ENCODE measurements around the gene ACOX3. TPM values are rescaled to one million over a fixed set of nuclear protein-coding genes. Genes with fewer than 3 reads are reported as not detected.

ACOX3 gene
- total RNA-seq, 1 donor from 2014 or later, result 30.4 TPM

DNA sequence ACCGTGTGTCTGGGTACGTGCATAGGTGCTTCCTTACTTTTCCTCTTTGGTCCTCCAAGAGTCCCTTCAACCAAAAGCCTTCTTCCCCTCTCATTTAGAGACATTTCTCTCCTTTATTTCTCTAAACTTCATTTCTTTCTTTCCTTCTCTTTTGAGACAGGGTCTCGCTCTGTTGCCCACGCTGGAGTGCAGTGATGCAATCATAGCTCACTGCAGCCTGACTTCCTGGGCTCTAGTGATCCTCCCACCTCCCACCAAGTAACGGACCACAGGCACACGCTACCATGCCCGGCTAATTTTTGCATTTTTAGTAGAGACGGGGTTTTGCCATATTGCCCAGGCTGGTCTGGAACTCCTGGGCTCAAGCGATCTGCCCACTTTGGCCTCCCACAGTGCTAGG lies 42.2 kb downstream of the ACOX3 start:
- Histone ChIP-seq H3K27ac (no peak overlapping the region), H3K27me3 (ENCODE audit: low read depth) (no peaks in the 10 kb centered on the region), H3K4me1 (peaks cover 14% of the 10 kb centered on the region), H3K9me3 (no peaks in the 10 kb centered on the region), H3K4me3 (no peak overlapping the region), H3K36me3 (peaks cover 58% of the 10 kb centered on the region)
- ATAC-seq (no peak), DNase-seq (peak; percentile 7)
- TF ChIP-seq, protein P1, sequence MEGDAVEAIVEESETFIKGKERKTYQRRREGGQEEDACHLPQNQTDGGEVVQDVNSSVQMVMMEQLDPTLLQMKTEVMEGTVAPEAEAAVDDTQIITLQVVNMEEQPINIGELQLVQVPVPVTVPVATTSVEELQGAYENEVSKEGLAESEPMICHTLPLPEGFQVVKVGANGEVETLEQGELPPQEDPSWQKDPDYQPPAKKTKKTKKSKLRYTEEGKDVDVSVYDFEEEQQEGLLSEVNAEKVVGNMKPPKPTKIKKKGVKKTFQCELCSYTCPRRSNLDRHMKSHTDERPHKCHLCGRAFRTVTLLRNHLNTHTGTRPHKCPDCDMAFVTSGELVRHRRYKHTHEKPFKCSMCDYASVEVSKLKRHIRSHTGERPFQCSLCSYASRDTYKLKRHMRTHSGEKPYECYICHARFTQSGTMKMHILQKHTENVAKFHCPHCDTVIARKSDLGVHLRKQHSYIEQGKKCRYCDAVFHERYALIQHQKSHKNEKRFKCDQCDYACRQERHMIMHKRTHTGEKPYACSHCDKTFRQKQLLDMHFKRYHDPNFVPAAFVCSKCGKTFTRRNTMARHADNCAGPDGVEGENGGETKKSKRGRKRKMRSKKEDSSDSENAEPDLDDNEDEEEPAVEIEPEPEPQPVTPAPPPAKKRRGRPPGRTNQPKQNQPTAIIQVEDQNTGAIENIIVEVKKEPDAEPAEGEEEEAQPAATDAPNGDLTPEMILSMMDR (IDR thresholded peaks at IDR 0.05), result no peak
- intact Hi-C loops (cut with DNase I), result no loop called here

DNA sequence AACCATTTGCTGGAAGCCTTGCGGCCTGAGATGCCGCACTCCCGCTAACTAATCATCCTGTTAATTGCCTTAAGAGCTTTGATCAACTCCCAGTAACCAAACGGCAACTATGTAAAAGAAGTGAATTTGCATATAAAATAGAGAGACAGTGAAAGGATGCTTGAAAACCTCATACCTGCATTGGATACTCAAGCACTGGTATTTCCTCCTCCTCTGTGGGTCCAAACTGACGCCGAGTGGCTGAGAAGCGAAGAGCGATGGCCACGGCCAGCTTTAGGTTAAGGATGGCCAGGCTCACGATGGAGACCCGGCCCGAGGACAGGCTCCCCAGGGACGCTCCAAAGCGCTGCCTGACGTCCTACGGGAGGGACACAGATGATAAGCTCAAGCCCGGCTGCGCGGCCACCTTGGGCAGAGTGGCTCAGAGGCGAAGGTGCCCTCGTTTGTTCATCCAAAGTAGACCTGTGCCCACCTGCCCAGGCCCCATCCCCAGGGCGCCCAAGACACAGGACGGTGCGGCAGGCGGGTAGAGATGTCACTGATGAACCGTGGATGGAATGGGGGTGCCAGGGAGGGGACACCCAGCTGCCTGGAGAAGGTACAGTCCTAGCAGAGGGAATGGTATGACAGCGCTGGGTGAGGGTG lies 43.6 kb downstream of the ACOX3 start:
- Histone ChIP-seq H3K36me3 (peaks cover 68% of the 10 kb centered on the region), H3K4me1 (peaks cover 9% of the 10 kb centered on the region), H3K27ac (no peak overlapping the region), H3K27me3 (ENCODE audit: low read depth) (no peaks in the 10 kb centered on the region), H3K9me3 (no peaks in the 10 kb centered on the region), H3K4me3 (no peak overlapping the region)
- DNase-seq (no peak), ATAC-seq (no peak)
- TF ChIP-seq, protein P1 (IDR thresholded peaks at IDR 0.05), result no peak
- intact Hi-C loops (cut with DNase I), result no loop called here

DNA sequence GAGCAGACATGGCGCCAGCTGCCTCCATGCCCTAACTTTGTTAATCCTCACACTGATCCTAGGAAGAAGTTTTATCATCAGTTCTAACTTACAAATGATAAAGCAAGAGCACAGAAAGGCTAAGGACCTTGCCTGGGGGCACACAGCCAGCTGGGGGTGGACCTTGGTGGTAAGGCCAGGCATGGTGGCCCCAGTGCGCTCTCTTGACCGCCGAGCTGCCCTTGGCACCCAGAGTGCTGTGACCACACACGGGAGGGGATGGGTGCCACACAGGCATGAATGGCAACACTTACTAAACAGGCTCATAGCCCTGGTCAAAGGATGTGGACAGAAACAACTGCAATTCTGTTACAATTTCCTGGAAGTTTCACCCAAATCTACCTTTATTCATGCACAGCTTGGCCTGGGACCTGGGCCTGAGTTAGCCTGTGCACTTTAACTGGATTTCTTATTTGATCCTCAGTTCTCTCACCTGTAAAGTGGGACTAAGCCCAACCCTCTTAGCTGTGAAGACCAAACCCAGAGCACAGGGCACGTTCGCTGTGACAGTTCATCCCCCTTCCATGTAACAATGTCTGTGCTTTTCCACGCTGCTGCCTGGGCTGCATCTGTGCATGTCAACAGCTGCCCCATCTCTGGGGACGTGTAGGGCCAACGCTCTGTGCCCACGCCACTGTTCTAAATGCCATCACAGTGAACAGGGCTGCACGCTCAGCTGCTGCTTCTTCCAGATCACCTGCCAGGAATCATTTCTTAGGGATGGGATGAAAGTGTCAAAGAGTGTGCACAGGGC lies 44.8 kb downstream of the ACOX3 start:
- intact Hi-C loops (cut with DNase I), result no loop called here
- Histone ChIP-seq H3K36me3 (peaks cover 79% of the 10 kb centered on the region), H3K4me1 (peaks cover 14% of the 10 kb centered on the region), H3K9me3 (no peaks in the 10 kb centered on the region), H3K27ac (no peak overlapping the region), H3K4me3 (no peak overlapping the region), H3K27me3 (ENCODE audit: low read depth) (no peaks in the 10 kb centered on the region)
- TF ChIP-seq, protein P1 (IDR thresholded peaks at IDR 0.05), result no peak
- no peak for ATAC-seq
- no peak for DNase-seq

DNA sequence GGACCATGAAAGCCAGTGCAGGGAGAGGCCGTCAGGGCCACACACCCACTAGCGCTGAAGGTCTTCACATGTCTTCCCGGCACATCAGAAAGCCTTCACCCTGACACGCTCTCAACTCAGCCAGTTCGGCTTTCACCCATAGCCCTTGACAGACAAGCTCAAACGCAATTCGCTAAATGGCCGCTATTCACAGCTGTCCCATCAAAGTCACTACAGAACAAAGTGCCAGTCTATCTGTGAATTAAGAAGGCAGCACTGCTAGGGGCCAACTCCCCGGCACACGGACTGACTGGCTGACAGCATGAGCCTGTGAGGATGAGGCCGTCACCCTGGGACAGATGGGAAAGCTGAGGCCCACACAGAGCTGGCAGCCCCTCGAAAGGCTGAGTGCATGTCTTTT lies 45.7 kb downstream of the ACOX3 start:
- ATAC-seq, result no peak
- intact Hi-C loops (cut with DNase I), result no loop called here

DNA sequence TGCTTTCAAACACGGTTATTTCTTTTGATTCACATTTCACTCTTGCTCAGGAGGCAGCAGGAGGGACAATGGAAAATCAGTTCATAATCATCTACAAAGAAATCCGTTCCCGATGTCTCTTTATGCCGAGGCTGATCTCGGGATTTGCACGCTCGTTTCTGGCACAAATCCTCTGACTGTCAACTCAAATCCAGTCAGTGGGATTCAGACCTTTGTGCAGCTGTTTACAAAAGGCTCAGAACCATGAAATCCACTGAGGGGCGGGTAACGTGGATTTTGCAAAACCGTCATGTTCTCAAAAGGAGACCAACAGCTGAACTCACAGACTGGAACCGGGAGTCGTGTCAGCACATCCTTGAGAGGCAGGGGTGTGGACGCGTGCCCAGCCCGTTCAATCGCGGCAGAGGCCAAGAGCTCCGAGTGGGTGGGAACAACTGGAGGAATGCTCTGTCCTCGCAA lies 46.4 kb downstream of the ACOX3 start:
- intact Hi-C loops (cut with DNase I), result no loop called here
- TF ChIP-seq, protein P1 (IDR thresholded peaks at IDR 0.05), result no peak
- DNase-seq (no peak), ATAC-seq (peak; percentile 53 to 58)
- Histone ChIP-seq H3K27me3 (ENCODE audit: low read depth) (no peaks in the 10 kb centered on the region), H3K4me1 (peaks cover 14% of the 10 kb centered on the region), H3K27ac (peak overlapping the region; percentile 32), H3K9me3 (no peaks in the 10 kb centered on the region), H3K4me3 (no peak overlapping the region), H3K36me3 (peaks cover 86% of the 10 kb centered on the region)

More for the DNA sequence above, 45.7 kb downstream of the ACOX3 start:
- Histone ChIP-seq H3K36me3 (peaks cover 86% of the 10 kb centered on the region), H3K4me1 (peaks cover 14% of the 10 kb centered on the region), H3K27ac (no peak overlapping the region), H3K9me3 (no peaks in the 10 kb centered on the region), H3K27me3 (ENCODE audit: low read depth) (no peaks in the 10 kb centered on the region), H3K4me3 (no peak overlapping the region)
- TF ChIP-seq, protein P1 (IDR thresholded peaks at IDR 0.05), result no peak
- no peak for DNase-seq
